ENCODE measurements around the gene FBXL7. TPM values are rescaled to one million over a fixed set of nuclear protein-coding genes. Genes with fewer than 3 reads are reported as not detected.

FBXL7 gene
- total and polyA plus RNA-seq, 10 donors, result 1.1 to 12.9 (median 8.3) TPM

DNA sequence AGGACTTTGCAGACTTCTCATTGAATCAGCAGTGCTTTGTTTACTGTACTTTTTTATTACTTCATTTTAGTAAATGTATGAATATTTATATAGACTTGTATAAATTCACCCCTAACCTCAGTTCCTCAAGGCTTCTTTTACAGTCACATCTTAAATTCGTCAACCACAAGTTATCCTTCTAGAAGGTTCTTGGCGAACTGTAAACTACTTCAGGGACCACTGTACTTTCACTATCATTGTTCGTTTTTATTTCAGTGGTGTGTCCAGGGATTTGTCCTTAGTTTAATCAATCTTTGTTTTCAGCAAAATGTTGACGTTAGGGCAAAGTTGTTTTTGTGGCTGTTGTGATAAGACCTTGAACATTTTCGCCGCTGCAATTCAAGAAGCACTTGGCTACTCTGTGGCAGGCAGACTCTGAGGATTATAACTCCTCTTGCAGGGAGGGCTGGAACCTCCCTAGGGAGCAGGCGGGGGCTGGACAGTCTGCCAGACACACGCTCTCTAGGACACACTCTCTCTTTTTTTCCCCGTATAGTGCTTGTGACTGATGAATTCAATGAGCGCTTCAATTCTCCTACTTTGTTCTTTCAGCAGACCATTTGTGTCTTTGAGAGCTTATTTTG lies 252.8 kb downstream of the FBXL7 start:
- intact Hi-C loops (cut with DNase I; ENCODE audit: low total_unique reads), result no loop called here
- TF ChIP-seq POLR2A (IDR thresholded peaks at IDR 0.05) (no peak), POLR2AphosphoS5 (IDR thresholded peaks at IDR 0.05) (no peak)
- TF ChIP-seq, protein P1, sequence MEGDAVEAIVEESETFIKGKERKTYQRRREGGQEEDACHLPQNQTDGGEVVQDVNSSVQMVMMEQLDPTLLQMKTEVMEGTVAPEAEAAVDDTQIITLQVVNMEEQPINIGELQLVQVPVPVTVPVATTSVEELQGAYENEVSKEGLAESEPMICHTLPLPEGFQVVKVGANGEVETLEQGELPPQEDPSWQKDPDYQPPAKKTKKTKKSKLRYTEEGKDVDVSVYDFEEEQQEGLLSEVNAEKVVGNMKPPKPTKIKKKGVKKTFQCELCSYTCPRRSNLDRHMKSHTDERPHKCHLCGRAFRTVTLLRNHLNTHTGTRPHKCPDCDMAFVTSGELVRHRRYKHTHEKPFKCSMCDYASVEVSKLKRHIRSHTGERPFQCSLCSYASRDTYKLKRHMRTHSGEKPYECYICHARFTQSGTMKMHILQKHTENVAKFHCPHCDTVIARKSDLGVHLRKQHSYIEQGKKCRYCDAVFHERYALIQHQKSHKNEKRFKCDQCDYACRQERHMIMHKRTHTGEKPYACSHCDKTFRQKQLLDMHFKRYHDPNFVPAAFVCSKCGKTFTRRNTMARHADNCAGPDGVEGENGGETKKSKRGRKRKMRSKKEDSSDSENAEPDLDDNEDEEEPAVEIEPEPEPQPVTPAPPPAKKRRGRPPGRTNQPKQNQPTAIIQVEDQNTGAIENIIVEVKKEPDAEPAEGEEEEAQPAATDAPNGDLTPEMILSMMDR (IDR thresholded peaks at IDR 0.05 in 8 of 11, conservative IDR thresholded peaks at IDR 0.05 in 3 of 11), result no peak
- no peaks in the 10 kb centered on the region for H3K36me3 ChIP-seq
- no peak overlapping the region for H3K27ac ChIP-seq
- H3K4me1 ChIP-seq, result peaks cover 0 to 4% (median 0%) of the 10 kb centered on the region in 6 donors
- WGBS, 5 donors, result 53 to 68% (median 57%) methylated on average over 10 of the region's 10 CpGs
- H3K4me3 ChIP-seq, result peak overlapping the region in 4 of 8 donors; percentile 7 to 48 (median 18)
- no peaks in the 10 kb centered on the region for H3K27me3 ChIP-seq (replicated peaks in 1 of 7)
- no peak for DNase-seq
- H3K9me3 ChIP-seq, result no peaks in the 10 kb centered on the region

- no peaks in the 10 kb centered on the region for H3K36me3 ChIP-seq
- intact Hi-C loops (cut with DNase I; ENCODE audit: low total_unique reads), result no loop called here
- H3K4me3 ChIP-seq, result no peak overlapping the region
- no peak for DNase-seq
- H3K9me3 ChIP-seq, result no peaks in the 10 kb centered on the region
- no peaks in the 10 kb centered on the region for H3K27me3 ChIP-seq (replicated peaks in 1 of 7)
- 58 to 86% (median 66%) methylated on average over 1 of the region's 1 CpG for WGBS, 5 donors
- no peak overlapping the region for H3K27ac ChIP-seq
- no peak for TF ChIP-seq POLR2AphosphoS5 (IDR thresholded peaks at IDR 0.05)
- no peak for TF ChIP-seq POLR2A (IDR thresholded peaks at IDR 0.05)
- TF ChIP-seq, protein P1 (IDR thresholded peaks at IDR 0.05 in 8 of 11, conservative IDR thresholded peaks at IDR 0.05 in 3 of 11), result no peak
- peaks cover 0 to 4% (median 0%) of the 10 kb centered on the region in 6 donors for H3K4me1 ChIP-seq
Measured at GRCh38 chr5:15753752-15754151, 253.8 kb downstream of the FBXL7 start.

- intact Hi-C loops (cut with DNase I; ENCODE audit: low total_unique reads), result no loop called here
- DNase-seq, result no peak
- TF ChIP-seq, protein P1 (IDR thresholded peaks at IDR 0.05 in 8 of 11, conservative IDR thresholded peaks at IDR 0.05 in 3 of 11), result no peak
- TF ChIP-seq POLR2AphosphoS5 (IDR thresholded peaks at IDR 0.05) (no peak), POLR2A (IDR thresholded peaks at IDR 0.05) (no peak)
- Histone ChIP-seq H3K4me1 (peaks cover 0 to 4% (median 0%) of the 10 kb centered on the region in 6 donors), H3K4me3 (no peak overlapping the region), H3K27ac (no peak overlapping the region), H3K27me3 (replicated peaks in 1 of 7) (no peaks in the 10 kb centered on the region), H3K9me3 (no peaks in the 10 kb centered on the region), H3K36me3 (no peaks in the 10 kb centered on the region)
- WGBS, 5 donors, result 33 to 84% (median 47%) methylated on average over 1 of the region's 1 CpG
Measured at GRCh38 chr5:15757103-15757502, 257.1 kb downstream of the FBXL7 start.

DNA sequence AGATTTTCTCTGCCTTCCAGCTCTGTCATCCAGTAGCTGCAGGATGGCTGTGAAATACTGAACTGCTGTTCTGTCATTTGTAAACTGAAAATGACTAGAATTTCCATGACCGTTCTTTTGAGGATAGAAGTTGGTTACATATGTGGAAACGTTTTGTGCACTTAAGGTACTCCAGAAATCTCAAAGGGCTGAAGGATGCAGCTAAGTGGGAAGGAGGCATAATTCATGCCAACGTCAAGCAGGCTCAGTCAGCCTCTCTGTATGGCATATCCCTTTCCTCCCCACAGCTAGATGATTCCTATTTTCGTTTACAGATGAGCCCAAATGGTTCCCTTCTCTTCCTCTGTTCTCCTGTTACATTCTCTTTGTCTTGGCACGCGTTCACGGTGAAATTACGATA lies 257.6 kb downstream of the FBXL7 start:
- TF ChIP-seq, protein P1 (IDR thresholded peaks at IDR 0.05 in 8 of 11, conservative IDR thresholded peaks at IDR 0.05 in 3 of 11), result no peak
- TF ChIP-seq POLR2A (IDR thresholded peaks at IDR 0.05) (no peak), POLR2AphosphoS5 (IDR thresholded peaks at IDR 0.05) (no peak)
- Histone ChIP-seq H3K9me3 (no peaks in the 10 kb centered on the region), H3K27ac (no peak overlapping the region), H3K36me3 (no peaks in the 10 kb centered on the region), H3K4me3 (no peak overlapping the region), H3K4me1 (peaks cover 0 to 4% (median 0%) of the 10 kb centered on the region in 6 donors), H3K27me3 (replicated peaks in 1 of 7) (no peaks in the 10 kb centered on the region)
- no peak for DNase-seq
- intact Hi-C loops (cut with DNase I; ENCODE audit: low total_unique reads), result no loop called here
- 74 to 82% (median 77%) methylated on average over 8 of the region's 8 CpGs for WGBS, 5 donors

Measured in spleen (tissue), 11 donors.